H1 (cell line): Measurements from ENCODE around the gene INSYN1. TPM values are rescaled to one million over a fixed set of nuclear protein-coding genes. Genes with fewer than 3 reads are reported as not detected.

ENCODE experiments used
- CTCF ChIA-PET: fragments of 300-600 bp; sonication (Branson Sonifier 250); formaldehyde crosslinking; loops from one replicate; lab custom pipeline; 2021; ENCODE audit not compliant: partially characterized antibody; lab: Charles Lee
- POLR2A ChIA-PET: fragments of 300-600 bp; sonication (Branson Sonifier 250); formaldehyde crosslinking; loops from one replicate; lab custom pipeline; 2021; ENCODE audit warnings: inconsistent platforms; ENCODE audit not compliant: partially characterized antibody; lab: Charles Lee
- DNase-seq, 2 experiments: peaks; one replicate each; pipeline versions ENCODE4 v3.0.0 to v3.0.0-alpha.2; 2010 to 2022; ENCODE audit warnings: low spot score in 2 of 2, low read depth in 1 of 2, mixed read lengths in 1 of 2
- FAIRE-seq: peaks from 2 replicates; lab custom pipeline; 2011; peaks lifted over from hg19 to GRCh38; lab: Jason Lieb, UNC
- H2AFZ ChIP-seq: 2 replicates; pipeline ENCODE4 v1.8.1; 2012; ENCODE audit warnings: low read length, inconsistent platforms
- H2AK5ac ChIP-seq: 2 replicates; pipeline ENCODE4 v1.6.1; 2013; ENCODE audit warnings: low read depth, low read length
- H2BK120ac ChIP-seq: replicated peaks from 2 replicates; pipeline ENCODE3; 2013; ENCODE audit warnings: low read depth, low read length, inconsistent platforms
- H2BK12ac ChIP-seq: 2 replicates; pipeline ENCODE4 v1.6.1; 2013; ENCODE audit warnings: low read depth, low read length
- H2BK15ac ChIP-seq: 2 replicates; pipeline ENCODE4 v1.6.1; 2013; ENCODE audit warnings: low read length
- H2BK20ac ChIP-seq: 2 replicates; pipeline ENCODE4 v1.6.1; 2013; ENCODE audit warnings: low read length
- H2BK5ac ChIP-seq: 2 replicates; pipeline ENCODE4 v1.6.1; 2013; ENCODE audit warnings: low read depth, low read length
- H3K14ac ChIP-seq: 2 replicates; pipeline ENCODE4 v1.6.1; 2013; ENCODE audit warnings: inconsistent platforms; ENCODE audit not compliant: insufficient read length
- H3K18ac ChIP-seq: 2 replicates; pipeline ENCODE4 v1.6.1; 2013; ENCODE audit warnings: low read length; ENCODE audit errors: extremely low read depth
- H3K23ac ChIP-seq: 2 replicates; pipeline ENCODE4 v1.6.1; 2013; ENCODE audit warnings: inconsistent platforms; ENCODE audit not compliant: insufficient read length
- H3K23me2 ChIP-seq: 2 replicates; pipeline ENCODE4 v1.6.1; 2013; ENCODE audit warnings: low read depth, low read length
- H3K27ac ChIP-seq: 2 replicates; pipeline ENCODE4 v1.6.1; 2011; ENCODE audit warnings: low read depth, low read length, inconsistent platforms
- H3K27me3 ChIP-seq, 4 experiments: replicated peaks in 1 of 4; 1 replicate in 1 of 4; 2 replicates in 3 of 4; pipeline versions ENCODE4 v1.6.1 to v1.8.1; 2011 to 2013; ENCODE audit warnings: low read length in 3 of 4, mild to moderate bottlenecking in 3 of 4, inconsistent platforms in 2 of 4, mixed read lengths in 2 of 4, moderate library complexity in 1 of 4; ENCODE audit not compliant: control insufficient read depth in 3 of 4, insufficient read depth in 3 of 4; ENCODE audit errors: extremely low read depth in 1 of 4
- H3K36me3 ChIP-seq, 4 experiments: 2 replicates each; pipeline versions ENCODE4 v1.6.1 to v1.8.1; 2011 to 2013; ENCODE audit warnings: mild to moderate bottlenecking in 4 of 4, low read length in 3 of 4, moderate library complexity in 2 of 4, control low read depth in 1 of 4, inconsistent platforms in 1 of 4; ENCODE audit not compliant: insufficient read depth in 4 of 4, control insufficient read depth in 2 of 4
- H3K4ac ChIP-seq: replicated peaks from 2 replicates; pipeline ENCODE3; 2013; ENCODE audit warnings: low read length, low read depth, mixed read lengths, inconsistent platforms; ENCODE audit not compliant: insufficient read length
- H3K4me1 ChIP-seq, 4 experiments: replicated peaks in 1 of 4; 1 replicate in 1 of 4; 2 replicates in 3 of 4; pipeline versions ENCODE4 v1.6.1 to v1.8.1; 2011 to 2013; ENCODE audit warnings: low read length in 3 of 4, inconsistent platforms in 2 of 4, mixed read lengths in 1 of 4; ENCODE audit not compliant: insufficient read depth in 4 of 4, control insufficient read depth in 3 of 4
- H3K4me2 ChIP-seq, 2 experiments: 2 replicates each; pipeline versions ENCODE4 v1.6.1 to v1.8.1; 2011 to 2013; ENCODE audit warnings: low read depth in 2 of 2, low read length in 2 of 2, control low read depth in 1 of 2, inconsistent platforms in 1 of 2, mild to moderate bottlenecking in 1 of 2; ENCODE audit not compliant: insufficient read depth in 1 of 2
- H3K4me3 ChIP-seq, 4 experiments: fragments of 200-600, 300-600 bp in 1 of 4; sonication (generic), shearing (Covaris generic), sonication (Bioruptor Twin) in 1 of 4; 2 replicates each; pipeline versions ENCODE4 v1.5.1 to v1.8.1; 2011 to 2016; ENCODE audit warnings: low read length in 4 of 4, low read depth in 3 of 4, control low read depth in 2 of 4, inconsistent platforms in 2 of 4, mild to moderate bottlenecking in 2 of 4, mixed read lengths in 1 of 4, moderate library complexity in 1 of 4; ENCODE audit not compliant: insufficient read depth in 2 of 4; ENCODE audit errors: extremely low read depth in 1 of 4
- H3K56ac ChIP-seq: replicated peaks from 2 replicates; pipeline ENCODE3; 2013; ENCODE audit warnings: low read depth, mild to moderate bottlenecking, mixed read lengths, low read length, inconsistent platforms; ENCODE audit not compliant: insufficient read length
- H3K79me1 ChIP-seq: 2 replicates; pipeline ENCODE4 v1.6.1; 2013; ENCODE audit warnings: low read depth, low read length, control low read depth
- H3K79me2 ChIP-seq, 2 experiments: 2 replicates each; pipeline versions ENCODE4 v1.6.1 to v1.8.1; 2012 to 2013; ENCODE audit warnings: low read length in 2 of 2, mild to moderate bottlenecking in 2 of 2, inconsistent platforms in 1 of 2; ENCODE audit not compliant: insufficient read depth in 2 of 2, control insufficient read depth in 1 of 2
- H3K9ac ChIP-seq, 4 experiments: replicated peaks in 1 of 4; 1 replicate in 1 of 4; 2 replicates in 3 of 4; pipeline versions ENCODE4 v1.6.1 to v1.8.1; 2011 to 2013; ENCODE audit warnings: low read depth in 3 of 4, low read length in 3 of 4, control low read depth in 2 of 4, mild to moderate bottlenecking in 2 of 4, moderate library complexity in 2 of 4, inconsistent platforms in 1 of 4; ENCODE audit errors: extremely low read depth in 1 of 4
- H3K9me3 ChIP-seq, 2 experiments: 2 replicates each; pipeline versions ENCODE4 v1.6.1 to v1.8.1; 2012 to 2013; ENCODE audit warnings: mild to moderate bottlenecking in 2 of 2, moderate library complexity in 2 of 2, control low read depth in 1 of 2, inconsistent platforms in 1 of 2, low read depth in 1 of 2, low read length in 1 of 2, mixed read lengths in 1 of 2; ENCODE audit not compliant: insufficient read depth in 2 of 2
- H4K20me1 ChIP-seq, 2 experiments: replicated peaks in 1 of 2; 2 replicates each; pipeline versions ENCODE3 to v1.8.1; 2011 to 2013; ENCODE audit warnings: inconsistent platforms in 2 of 2, low read length in 2 of 2, mild to moderate bottlenecking in 1 of 2; ENCODE audit not compliant: insufficient read depth in 2 of 2, control insufficient read depth in 1 of 2
- H4K5ac ChIP-seq: 2 replicates; pipeline ENCODE4 v1.6.1; 2013; ENCODE audit warnings: low read length, low read depth, mixed read lengths, inconsistent platforms; ENCODE audit not compliant: insufficient read length
- H4K8ac ChIP-seq: 2 replicates; pipeline ENCODE4 v1.8.0; 2013; ENCODE audit warnings: mild to moderate bottlenecking, moderate library complexity, low read length, inconsistent platforms; ENCODE audit not compliant: insufficient read depth; ENCODE audit errors: extremely low read depth
- H4K91ac ChIP-seq: replicated peaks from 2 replicates; pipeline ENCODE3; 2013; ENCODE audit warnings: low read length, mixed read lengths, inconsistent platforms; ENCODE audit not compliant: insufficient read length
- CBX8 ChIP-seq: fragments of 300-800, 300-1000 bp; sonication (generic); IDR thresholded peaks from 2 replicates; pipeline ENCODE4 v1.7.1; 2016; ENCODE audit warnings: low read depth, low read length, borderline replicate concordance
- CREB1 ChIP-seq: IDR thresholded peaks from 2 replicates; pipeline ENCODE4 v1.6.1; 2012; ENCODE audit warnings: inconsistent platforms
- CTBP2 ChIP-seq: IDR thresholded peaks from 2 replicates; pipeline ENCODE4 v1.7.0; 2011; ENCODE audit warnings: borderline replicate concordance, mild to moderate bottlenecking, moderate library complexity, mixed read lengths, low read length; ENCODE audit not compliant: insufficient read depth, insufficient read length
- KDM1A ChIP-seq: fragments of 200-600, 300-600 bp; sonication (generic); IDR thresholded peaks from 2 replicates; pipeline ENCODE4 v1.7.1; 2016; ENCODE audit warnings: mild to moderate bottlenecking, low read length, borderline replicate concordance
- MAFK ChIP-seq: IDR thresholded peaks from 2 replicates; pipeline ENCODE4 v1.6.1; 2012; ENCODE audit warnings: low read depth, mild to moderate bottlenecking, improper control_type of control experiment, low read length
- POLR2AphosphoS5 ChIP-seq: IDR thresholded peaks from 2 replicates; pipeline ENCODE4 v1.6.1; 2011; ENCODE audit warnings: low read depth, low read length
- SAP30 ChIP-seq: fragments of 300-600 bp; sonication (generic); IDR thresholded peaks from 2 replicates; pipeline ENCODE4 v1.7.1; 2012; ENCODE audit warnings: low read length, moderate library complexity, mild to moderate bottlenecking, inconsistent platforms; ENCODE audit not compliant: insufficient read depth, insufficient replicate concordance
- WGBS, 2 experiments: shearing (Covaris generic) in 1 of 2; methylation state at CpG; one replicate each; pipeline versions ENCODE4 v1.1.6 to v1.1.7; 2013 to 2015; ENCODE audit warnings: low lambda C conversion rate in 2 of 2, mixed read lengths in 2 of 2, inconsistent platforms in 1 of 2, low coverage in 1 of 2, missing lambda C conversion rate in 1 of 2; ENCODE audit not compliant: insufficient replicate concordance in 2 of 2, insufficient coverage in 1 of 2, insufficient read length in 1 of 2; ENCODE audit errors: extremely low coverage in 1 of 2, missing lambda C conversion rate in 1 of 2; 5-methylcytosine and 5-hydroxymethylcytosine counted together
- polyA plus RNA-seq, 7 experiments: library from polyadenylated mRNA; depleted of rRNA in 3 of 7; stranded (reverse) in 5 of 7; unstranded in 2 of 7; fragments of >200 nt in 5 of 7; fragments of 200-250 nt in 2 of 7; gene quantifications; 1 replicate in 5 of 7; 2 replicates in 1 of 7; 4 replicates in 1 of 7; pipeline versions ENCODE4 v1.2.1 to v1.2.3, GENCODE V29; 2011 to 2013; ENCODE audit warnings: missing spikeins in 2 of 7, mixed read lengths in 2 of 7
- total RNA-seq: library from RNA; stranded (reverse); fragmentation: NEBNext Ultra II Directional; extraction: Animal tissue kit (Norgen Biotek cat#: 25700); gene quantifications from 2 replicates; pipeline ENCODE4 v1.2.1, GENCODE V29; 2021
- TF ChIP-seq, protein P1 (sequence below): IDR thresholded peaks from 2 replicates; pipeline ENCODE4 v1.6.1; 2011; ENCODE audit warnings: low read depth, mild to moderate bottlenecking, low read length; ENCODE audit not compliant: insufficient read depth

INSYN1 gene
- total and polyA plus RNA-seq, 2 of the 8 experiments (the other 6 are each of a cell fraction or from before 2014, with no cell fraction given) = 7.2 to 10.2 TPM

DNA sequence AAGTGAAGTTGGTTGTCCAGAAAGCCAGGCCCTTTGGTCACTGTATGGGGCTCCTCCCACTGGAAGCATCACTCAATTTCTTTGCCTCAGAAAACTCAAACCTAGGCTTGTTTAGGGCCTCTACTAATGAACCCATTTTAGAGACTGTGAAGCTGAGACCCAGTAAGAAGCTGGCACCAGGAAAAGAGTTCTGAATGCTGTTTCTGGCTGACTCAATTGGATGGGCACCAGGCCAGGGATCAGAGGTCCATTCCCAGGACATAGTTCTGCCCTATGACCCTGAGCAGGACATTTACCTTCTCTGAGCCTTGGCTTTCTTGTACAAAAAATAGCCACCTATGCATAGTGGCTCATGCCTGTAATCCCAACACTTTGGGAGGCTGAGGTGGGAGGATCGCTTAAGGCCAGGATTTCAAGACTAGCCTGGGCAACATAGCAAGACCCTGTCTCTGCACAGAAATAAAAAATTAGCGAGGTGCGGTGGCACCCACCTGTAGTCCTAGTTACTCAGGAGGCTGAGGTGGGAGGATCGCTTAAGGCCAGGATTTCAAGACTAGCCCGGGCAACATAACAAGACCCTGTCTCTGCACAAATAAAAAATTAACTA, 38.4 kb downstream of the INSYN1 start:
- Histone ChIP-seq H3K36me3 (peaks cover 4 to 29% (median 18%) of the 10 kb centered on the region in 4 experiments), H3K79me1 (no peaks in the 10 kb centered on the region), H3K27ac (no peak overlapping the region), H3K79me2 (no peaks in the 10 kb centered on the region), H3K4me3 (no peak overlapping the region), H3K4ac (no peak overlapping the region), H3K18ac (no peak overlapping the region), H3K27me3 (no peaks in the 10 kb centered on the region), H4K5ac (no peak overlapping the region), H2AK5ac (no peak overlapping the region), H3K9ac (no peak overlapping the region), H3K23me2 (no peaks in the 10 kb centered on the region), H3K4me2 (no peak overlapping the region), H4K91ac (no peak overlapping the region), H4K20me1 (peaks cover 0 to 9% of the 10 kb centered on the region in 2 experiments), H2BK120ac (no peak overlapping the region), H3K4me1 (peaks cover 0 to 4% (median 0%) of the 10 kb centered on the region in 4 experiments; a peak in 1 of 7 replicates), H3K23ac (no peak overlapping the region), H2BK20ac (no peak overlapping the region), H2BK15ac (no peak overlapping the region), H2BK5ac (no peak overlapping the region), H4K8ac (no peak overlapping the region), H3K56ac (no peak overlapping the region), H3K9me3 (no peaks in the 10 kb centered on the region), H3K14ac (no peak overlapping the region), H2AFZ (no peak overlapping the region), H2BK12ac (no peak overlapping the region)
- POLR2A ChIA-PET = interaction anchor here (0.7 to 0.8 kb wide), 2 partner anchors 27 to 67 kb away, joined by 3 read pairs; no protein-coding TSS in a partner anchor
- FAIRE-seq = no peak
- CTCF ChIA-PET = interaction anchor here (1.3 to 14.7 kb wide), 7 partner anchors 14 to 159 kb away, joined by 4 to 187 read pairs (median 16); partner anchors contain the start of gene TBC1D21
- 69% methylated on average over 5 of the region's 5 CpGs; no CpG with 5 or more reads in 1 of the 2 experiments for WGBS, 2 experiments
- TF ChIP-seq MAFK = no peak
- TF ChIP-seq CREB1 = no peak
- no peak for TF ChIP-seq CBX8
- no peak for TF ChIP-seq SAP30
- no peak for TF ChIP-seq CTBP2
- peak; percentile 60; the same call in 1 of the 2 replicates for TF ChIP-seq KDM1A
- TF ChIP-seq, protein P1, sequence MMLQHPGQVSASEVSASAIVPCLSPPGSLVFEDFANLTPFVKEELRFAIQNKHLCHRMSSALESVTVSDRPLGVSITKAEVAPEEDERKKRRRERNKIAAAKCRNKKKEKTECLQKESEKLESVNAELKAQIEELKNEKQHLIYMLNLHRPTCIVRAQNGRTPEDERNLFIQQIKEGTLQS = no peak
- no peak for TF ChIP-seq POLR2AphosphoS5
- DNase-seq = no peak
